Measurements from ENCODE around the gene TNFRSF6B. TPM values are rescaled to one million over a fixed set of nuclear protein-coding genes. Genes with fewer than 3 reads are reported as not detected.
"Not testable (repeated sequence)": the region's sequence is repeated elsewhere in the genome, so short reads cannot be mapped to it uniquely, and the experiment has no call there.

Gene TNFRSF6B
- total RNA-seq, 1 donor from 2014 or later = 0.27 TPM

GRCh38 chr20:63718996-63719395 is 22.5 kb downstream of the TNFRSF6B start:
- no peak for TF ChIP-seq CTCF (IDR thresholded peaks at IDR 0.05; ENCODE audit: borderline replicate concordance)
- intact Hi-C loops (cut with micrococcal nuclease) = no loop called here
- peaks cover 77% of the 10 kb centered on the region for H3K36me3 ChIP-seq
- no peak overlapping the region for H3K27ac ChIP-seq (replicated peaks)
- no peak for DNase-seq
- H3K9me3 ChIP-seq (replicated peaks) = peaks cover 37% of the 10 kb centered on the region
- no peaks in the 10 kb centered on the region for H3K4me1 ChIP-seq
- no peak overlapping the region for H3K4me3 ChIP-seq
- H3K27me3 ChIP-seq (ENCODE audit: low read depth) = no peaks in the 10 kb centered on the region

GRCh38 chr20:63722967-63723622 is 26.6 kb downstream of the TNFRSF6B start:
- intact Hi-C loops (cut with micrococcal nuclease); H3K27ac ChIP-seq (replicated peaks); DNase-seq; H3K27me3 ChIP-seq (ENCODE audit: low read depth); H3K4me1 ChIP-seq; H3K4me3 ChIP-seq: not testable (repeated sequence)
- Histone ChIP-seq H3K9me3 (replicated peaks) (peaks cover 37% of the 10 kb centered on the region), H3K36me3 (peaks cover 60% of the 10 kb centered on the region)

GRCh38 chr20:63730189-63730733 is 33.8 kb downstream of the TNFRSF6B start:
- DNase-seq; H3K4me1 ChIP-seq; H3K27me3 ChIP-seq (ENCODE audit: low read depth); H3K4me3 ChIP-seq; intact Hi-C loops (cut with micrococcal nuclease); H3K9me3 ChIP-seq (replicated peaks); H3K27ac ChIP-seq (replicated peaks): not testable (repeated sequence)
- H3K36me3 ChIP-seq = peaks cover 36% of the 10 kb centered on the region

GRCh38 chr20:63731410-63731809 is 35.0 kb downstream of the TNFRSF6B start:
- no peaks in the 10 kb centered on the region for H3K9me3 ChIP-seq (replicated peaks)
- no peak for TF ChIP-seq CTCF (IDR thresholded peaks at IDR 0.05; ENCODE audit: borderline replicate concordance)
- H3K36me3 ChIP-seq = peaks cover 36% of the 10 kb centered on the region
- H3K4me3 ChIP-seq = no peak overlapping the region
- intact Hi-C loops (cut with micrococcal nuclease) = no loop called here
- H3K27ac ChIP-seq (replicated peaks) = no peak overlapping the region
- H3K4me1 ChIP-seq = no peaks in the 10 kb centered on the region
- no peaks in the 10 kb centered on the region for H3K27me3 ChIP-seq (ENCODE audit: low read depth)
- DNase-seq = no peak

- Histone ChIP-seq H3K9me3 (replicated peaks) (no peaks in the 10 kb centered on the region), H3K4me3 (no peak overlapping the region), H3K27ac (replicated peaks) (no peak overlapping the region), H3K4me1 (peaks cover 5% of the 10 kb centered on the region), H3K36me3 (peaks cover 33% of the 10 kb centered on the region), H3K27me3 (ENCODE audit: low read depth) (no peaks in the 10 kb centered on the region)
- intact Hi-C loops (cut with micrococcal nuclease) = no loop called here
- no peak for TF ChIP-seq CTCF (IDR thresholded peaks at IDR 0.05; ENCODE audit: borderline replicate concordance)
- DNase-seq = no peak
Measured at GRCh38 chr20:63732118-63733095, 36.0 kb downstream of the TNFRSF6B start.

- Histone ChIP-seq H3K9me3 (replicated peaks) (no peaks in the 10 kb centered on the region), H3K27ac (replicated peaks) (no peak overlapping the region), H3K36me3 (peaks cover 33% of the 10 kb centered on the region), H3K4me1 (peaks cover 12% of the 10 kb centered on the region), H3K4me3 (no peak overlapping the region), H3K27me3 (ENCODE audit: low read depth) (no peaks in the 10 kb centered on the region)
- DNase-seq = no peak
- intact Hi-C loops (cut with micrococcal nuclease) = no loop called here
- no peak for TF ChIP-seq CTCF (IDR thresholded peaks at IDR 0.05; ENCODE audit: borderline replicate concordance)
Measured at GRCh38 chr20:63733117-63733516, 36.7 kb downstream of the TNFRSF6B start.
